Spleen (tissue), 11 donors: ENCODE data around the gene PIK3C3. TPM values are rescaled to one million over a fixed set of nuclear protein-coding genes. Genes with fewer than 3 reads are reported as not detected.

Experiments
- DNase-seq: peaks from one replicate; pipeline ENCODE4 v3.0.0-alpha.2; 2020
- H3K27ac ChIP-seq, 8 donors: fragments of 200-600 bp; sonication (generic) in 7 of 8; 1 replicate in 4 of 8; 2 replicates in 4 of 8; pipeline versions ENCODE4 v1.5.0 to v1.8.0; 2016 to 2021; ENCODE audit warnings: inconsistent platforms in 4 of 8, mild to moderate bottlenecking in 4 of 8, moderate library complexity in 1 of 8
- H3K27me3 ChIP-seq, 7 donors: fragments of 200-600 bp; sonication (generic) in 6 of 7; replicated peaks in 1 of 7; 1 replicate in 4 of 7; 2 replicates in 3 of 7; pipeline versions ENCODE4 v1.5.0 to v1.8.0; 2016 to 2021; ENCODE audit warnings: inconsistent platforms in 3 of 7, mild to moderate bottlenecking in 1 of 7
- H3K36me3 ChIP-seq, 6 donors: fragments of 200-600 bp; sonication (generic) in 5 of 6; 1 replicate in 4 of 6; 2 replicates in 2 of 6; pipeline versions ENCODE4 v1.5.0 to v1.8.0; 2016 to 2021; ENCODE audit warnings: inconsistent platforms in 2 of 6
- H3K4me1 ChIP-seq, 6 donors: fragments of 200-600 bp; sonication (generic) in 5 of 6; 1 replicate in 3 of 6; 2 replicates in 3 of 6; pipeline versions ENCODE4 v1.5.0 to v1.8.0; 2016 to 2021; ENCODE audit warnings: inconsistent platforms in 3 of 6
- H3K4me3 ChIP-seq, 8 donors: fragments of 200-600 bp; sonication (generic) in 7 of 8; 1 replicate in 4 of 8; 2 replicates in 4 of 8; pipeline versions ENCODE4 v1.5.0 to v1.8.0; 2016 to 2021; ENCODE audit warnings: inconsistent platforms in 4 of 8, mild to moderate bottlenecking in 4 of 8, moderate library complexity in 2 of 8
- H3K9me3 ChIP-seq, 8 donors: fragments of 200-600 bp; sonication (generic) in 7 of 8; 1 replicate in 4 of 8; 2 replicates in 4 of 8; pipeline versions ENCODE4 v1.5.0 to v1.8.0; 2016 to 2021; ENCODE audit warnings: inconsistent platforms in 4 of 8
- POLR2A ChIP-seq, 3 donors: fragments of 450-650 bp; IDR thresholded peaks; one replicate each; pipeline ENCODE4 v1.5.1; 2017; ENCODE audit warnings: antibody characterized with exemption in 3 of 3, mild to moderate bottlenecking in 1 of 3
- POLR2AphosphoS5 ChIP-seq, 3 donors: sonication (generic); formaldehyde crosslinking; IDR thresholded peaks; one replicate each; pipeline ENCODE4 v1.5.1; 2017; ENCODE audit warnings: antibody characterized with exemption in 3 of 3
- WGBS, 5 donors: extraction: QIAGEN DNeasy Blood & Tissue Kit in 3 of 5; methylation state at CpG; one replicate each; pipeline versions ENCODE4 v1.1.5 to v1.1.7; 2013 to 2018; 5-methylcytosine and 5-hydroxymethylcytosine counted together
- intact Hi-C: fragments of 100-400 bp; cut with DNase I; formaldehyde crosslinking; loops from one replicate; pipeline ENCODE4 v1.15.0; 2023; ENCODE audit warnings: low total_unique reads
- polyA plus RNA-seq, 3 donors: library from polyadenylated mRNA; stranded (reverse); fragments of 200-250 nt; gene quantifications; one replicate each; pipeline ENCODE4 v1.2.1, GENCODE V29; 2013
- total RNA-seq, 7 donors: library from RNA; depleted of rRNA in 3 of 7; stranded (reverse); fragments of >200 nt in 3 of 7; fragmentation: NEBNext Ultra II Directional in 4 of 7; extraction: Animal tissue kit (Norgen Biotek cat#: 25700) in 4 of 7; gene quantifications; one replicate each; pipeline versions ENCODE4 v1.1.0 to v1.2.1, GENCODE V29; 2016 to 2021
- TF ChIP-seq, protein P1 (sequence below), 11 experiments: fragments of 200-600 bp in 7 of 11; fragments of 450-650 bp in 4 of 11; sonication (generic) in 4 of 11; IDR thresholded peaks in 8 of 11; conservative IDR thresholded peaks in 3 of 11; 1 replicate in 7 of 11; 2 replicates in 4 of 11; pipeline versions ENCODE4 v1.4.0 to v1.8.0; 2016 to 2021; ENCODE audit warnings: antibody characterized with exemption in 11 of 11, inconsistent platforms in 4 of 11, mild to moderate bottlenecking in 1 of 11
- donor health status: healthy with polysubstance abuse.
- donor health status: DM: no; HTN: no; CAD: no; lungs with moderate emphysema.
- donor health status: DM: no; HTN: no; CAD: no.
- donor health status: Bipolar disorder and iron deficiency.
- donor health status: healthy.
- donor health status: DM: no; HTN: no; CAD: no.
- donor health status: DM: yes; HTN: yes; CAD: no.

Gene PIK3C3
- total and polyA plus RNA-seq, 10 donors = 22.8 to 77.3 (median 62.2) TPM

DNA sequence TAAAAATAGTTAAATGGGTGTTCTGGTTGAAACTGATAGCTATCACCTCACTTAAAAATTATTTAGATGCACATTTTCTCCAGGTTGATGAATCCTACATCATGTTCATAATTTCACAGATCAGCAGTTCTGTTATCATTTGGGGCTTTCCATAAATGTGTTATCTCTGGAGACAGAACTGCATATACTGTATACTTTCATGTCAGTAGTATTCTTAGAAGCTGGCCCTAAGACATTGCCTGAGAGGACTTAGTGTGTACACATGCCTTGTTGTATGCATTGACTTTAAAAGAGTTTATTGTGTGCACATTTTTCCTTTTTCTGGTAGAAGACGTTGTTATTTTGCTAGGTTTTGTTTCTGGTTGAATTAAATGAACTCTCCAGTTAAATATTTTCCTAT lies 41.0 kb downstream of the PIK3C3 start:
- H3K27ac ChIP-seq = no peak overlapping the region
- H3K36me3 ChIP-seq = peaks cover 3 to 100% (median 62%) of the 10 kb centered on the region in 6 donors
- H3K27me3 ChIP-seq = no peaks in the 10 kb centered on the region
- 92 to 100% (median 96%) methylated on average over 1 of the region's 1 CpG for WGBS, 5 donors
- no peak for DNase-seq
- H3K9me3 ChIP-seq = no peaks in the 10 kb centered on the region
- TF ChIP-seq, protein P1, sequence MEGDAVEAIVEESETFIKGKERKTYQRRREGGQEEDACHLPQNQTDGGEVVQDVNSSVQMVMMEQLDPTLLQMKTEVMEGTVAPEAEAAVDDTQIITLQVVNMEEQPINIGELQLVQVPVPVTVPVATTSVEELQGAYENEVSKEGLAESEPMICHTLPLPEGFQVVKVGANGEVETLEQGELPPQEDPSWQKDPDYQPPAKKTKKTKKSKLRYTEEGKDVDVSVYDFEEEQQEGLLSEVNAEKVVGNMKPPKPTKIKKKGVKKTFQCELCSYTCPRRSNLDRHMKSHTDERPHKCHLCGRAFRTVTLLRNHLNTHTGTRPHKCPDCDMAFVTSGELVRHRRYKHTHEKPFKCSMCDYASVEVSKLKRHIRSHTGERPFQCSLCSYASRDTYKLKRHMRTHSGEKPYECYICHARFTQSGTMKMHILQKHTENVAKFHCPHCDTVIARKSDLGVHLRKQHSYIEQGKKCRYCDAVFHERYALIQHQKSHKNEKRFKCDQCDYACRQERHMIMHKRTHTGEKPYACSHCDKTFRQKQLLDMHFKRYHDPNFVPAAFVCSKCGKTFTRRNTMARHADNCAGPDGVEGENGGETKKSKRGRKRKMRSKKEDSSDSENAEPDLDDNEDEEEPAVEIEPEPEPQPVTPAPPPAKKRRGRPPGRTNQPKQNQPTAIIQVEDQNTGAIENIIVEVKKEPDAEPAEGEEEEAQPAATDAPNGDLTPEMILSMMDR (IDR thresholded peaks at IDR 0.05 in 8 of 11, conservative IDR thresholded peaks at IDR 0.05 in 3 of 11) = no peak
- TF ChIP-seq POLR2A (IDR thresholded peaks at IDR 0.05) (no peak), POLR2AphosphoS5 (IDR thresholded peaks at IDR 0.05) (no peak)
- H3K4me1 ChIP-seq = peaks cover 0 to 11% (median 0%) of the 10 kb centered on the region in 6 donors
- H3K4me3 ChIP-seq = no peak overlapping the region
- intact Hi-C loops = no loop called here

DNA sequence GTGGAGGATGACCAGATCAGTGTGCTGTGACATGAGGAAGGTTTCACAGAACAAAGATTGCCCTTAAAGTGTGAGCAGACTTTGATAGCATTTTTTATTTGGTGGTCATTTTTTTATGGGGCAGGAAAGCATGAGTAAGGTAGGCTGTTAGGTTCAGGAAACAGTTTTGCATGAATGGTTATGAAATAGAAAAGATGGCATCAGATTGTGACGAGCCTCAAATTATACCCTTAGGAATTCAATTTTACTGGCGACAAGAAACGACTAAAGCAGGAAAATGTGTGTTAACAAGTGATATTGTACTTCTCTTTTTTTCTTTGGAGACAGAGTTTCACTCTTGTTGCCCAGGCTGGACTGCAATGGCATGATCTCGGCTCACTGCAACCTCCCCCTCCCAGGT lies 44.7 kb downstream of the PIK3C3 start:
- H3K4me3 ChIP-seq = no peak overlapping the region
- no peaks in the 10 kb centered on the region for H3K4me1 ChIP-seq
- H3K27me3 ChIP-seq = no peaks in the 10 kb centered on the region
- WGBS, 5 donors = 43 to 69% (median 50%) methylated on average over 4 of the region's 4 CpGs
- no peaks in the 10 kb centered on the region for H3K9me3 ChIP-seq
- no peak overlapping the region for H3K27ac ChIP-seq
- TF ChIP-seq, protein P1 (IDR thresholded peaks at IDR 0.05 in 8 of 11, conservative IDR thresholded peaks at IDR 0.05 in 3 of 11) = no peak
- TF ChIP-seq POLR2AphosphoS5 (IDR thresholded peaks at IDR 0.05) (no peak), POLR2A (IDR thresholded peaks at IDR 0.05) (no peak)
- DNase-seq = no peak
- peaks cover 5 to 100% (median 72%) of the 10 kb centered on the region in 6 donors for H3K36me3 ChIP-seq
- intact Hi-C loops = no loop called here

GRCh38 chr18:42001801-42002200 lies 46.8 kb downstream of the PIK3C3 start:
- no peak for TF ChIP-seq POLR2A (IDR thresholded peaks at IDR 0.05)
- TF ChIP-seq POLR2AphosphoS5 (IDR thresholded peaks at IDR 0.05) = no peak
- TF ChIP-seq, protein P1 (IDR thresholded peaks at IDR 0.05 in 8 of 11, conservative IDR thresholded peaks at IDR 0.05 in 3 of 11) = no peak
- no peak overlapping the region for H3K27ac ChIP-seq
- WGBS, 5 donors = 66 to 82% (median 75%) methylated on average over 3 of the region's 3 CpGs
- no peaks in the 10 kb centered on the region for H3K4me1 ChIP-seq
- peaks cover 5 to 100% (median 69%) of the 10 kb centered on the region in 6 donors for H3K36me3 ChIP-seq
- no peak overlapping the region for H3K4me3 ChIP-seq
- no peaks in the 10 kb centered on the region for H3K27me3 ChIP-seq
- intact Hi-C loops = no loop called here
- no peak for DNase-seq
- H3K9me3 ChIP-seq = no peaks in the 10 kb centered on the region

- intact Hi-C loops = no loop called here
- H3K27me3 ChIP-seq = no peaks in the 10 kb centered on the region
- no peaks in the 10 kb centered on the region for H3K4me1 ChIP-seq
- WGBS, 5 donors = 91 to 93% (median 92%) methylated on average over 2 of the region's 2 CpGs
- H3K27ac ChIP-seq = no peak overlapping the region
- TF ChIP-seq POLR2A (IDR thresholded peaks at IDR 0.05) (no peak), POLR2AphosphoS5 (IDR thresholded peaks at IDR 0.05) (no peak)
- TF ChIP-seq, protein P1 (IDR thresholded peaks at IDR 0.05 in 8 of 11, conservative IDR thresholded peaks at IDR 0.05 in 3 of 11) = no peak
- H3K9me3 ChIP-seq = no peaks in the 10 kb centered on the region
- DNase-seq = no peak
- H3K4me3 ChIP-seq = no peak overlapping the region
- H3K36me3 ChIP-seq = peaks cover 2 to 99% (median 49%) of the 10 kb centered on the region in 6 donors
These were observed 49.6 kb downstream of the PIK3C3 start for GRCh38 chr18:42004653-42005052.
